DMS79 treated with DMSO at 0.1 percent for 48 hours (cell line): Measurements from ENCODE around the gene STK32A.

Source experiments
- DNase-seq: peaks from one replicate; lab custom pipeline; 2025; lab: John Stamatoyannopoulos, UW

The STK32A gene

DNA sequence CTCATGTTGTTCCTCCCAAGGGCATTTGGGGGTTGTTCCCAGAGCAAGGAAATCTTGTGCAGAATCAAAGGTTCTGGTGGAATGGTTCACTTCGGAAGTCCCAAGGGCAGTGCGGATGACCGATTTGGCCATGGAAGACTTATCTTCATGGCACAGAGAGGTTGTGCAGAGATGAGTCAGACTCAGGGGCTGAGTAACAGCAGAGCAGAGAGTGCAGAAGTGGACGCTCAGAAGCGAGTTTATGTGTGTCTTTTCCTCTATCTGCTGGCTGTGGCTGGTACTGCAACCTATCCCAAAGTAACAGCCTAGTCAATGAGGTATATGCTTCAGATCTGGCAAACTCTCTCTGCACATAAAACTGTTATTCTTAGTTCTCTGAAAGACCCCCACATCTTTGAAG lies 157.0 kb downstream of the STK32A start:
- DNase-seq: no peak

DNA sequence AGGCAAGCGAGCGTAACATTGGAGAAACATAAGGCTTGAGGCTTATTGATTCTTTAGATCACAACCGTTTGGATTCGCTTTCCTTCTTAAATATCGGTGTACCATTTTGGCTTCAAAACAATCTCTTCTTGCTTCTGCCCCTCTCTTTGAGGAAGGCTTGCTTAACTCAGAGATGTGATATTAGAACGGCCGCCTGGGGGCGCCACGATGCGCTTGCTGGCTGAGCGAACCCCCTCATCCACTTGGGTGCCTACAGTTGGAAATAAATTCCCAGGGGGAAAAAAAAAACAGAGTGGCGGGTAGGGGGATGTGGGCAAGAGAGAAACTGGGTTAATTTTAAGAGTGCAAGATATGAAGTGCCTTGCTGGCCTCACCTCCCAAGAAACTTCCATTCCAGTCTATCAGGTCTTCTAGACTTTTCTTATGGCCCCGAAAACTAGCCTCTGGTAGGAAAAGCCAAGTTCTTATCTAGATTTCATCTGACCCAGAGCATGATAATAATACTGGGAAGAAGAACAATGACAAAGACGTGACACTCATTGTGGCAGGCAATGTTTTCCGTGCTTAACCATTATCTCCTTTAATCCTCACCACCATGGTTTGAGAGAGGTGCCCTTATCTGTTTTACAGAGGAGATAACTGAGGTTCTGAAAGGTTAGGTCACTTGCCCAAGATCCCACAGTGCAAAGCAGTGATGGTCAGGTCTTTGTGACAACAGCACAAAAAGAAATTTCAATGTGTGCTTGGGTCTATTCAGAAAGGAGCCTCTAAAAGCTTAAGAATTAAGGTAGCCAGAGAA lies 159.2 kb downstream of the STK32A start:
- DNase-seq: no peak

DNA sequence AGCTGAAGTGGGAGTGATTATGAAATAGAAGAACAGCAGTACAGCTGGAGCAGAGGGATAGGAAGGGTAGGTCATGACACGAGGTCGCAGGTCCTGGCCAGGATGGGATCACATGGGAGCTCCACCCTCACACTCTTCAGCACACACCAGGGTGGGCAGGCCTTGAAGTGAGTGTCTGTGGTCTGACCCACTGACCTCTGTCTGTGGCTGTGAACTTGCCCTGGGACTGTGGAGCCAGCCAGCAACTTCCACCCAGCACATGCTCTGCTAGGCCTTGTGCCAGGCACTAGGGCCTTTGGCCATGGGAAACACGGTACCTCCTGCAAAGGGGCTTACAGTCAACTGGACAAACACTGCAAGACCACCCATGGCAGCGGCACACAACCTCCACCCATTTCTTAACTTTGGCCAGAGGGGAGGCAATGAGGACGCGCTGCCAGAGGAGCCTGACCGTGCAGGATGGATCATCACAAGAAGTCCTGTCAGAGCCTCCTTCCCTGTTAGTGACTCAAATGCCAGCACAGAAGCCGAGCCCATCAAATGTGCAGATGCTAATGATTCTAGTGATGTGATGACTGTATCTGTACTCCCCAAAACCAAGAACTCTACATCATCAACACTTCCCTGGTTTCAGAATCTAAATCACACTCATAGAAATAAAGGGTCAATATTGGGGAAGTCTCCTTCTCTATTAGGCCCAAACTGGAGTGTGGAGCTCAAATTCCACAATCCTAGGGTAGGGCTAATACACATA lies 161.4 kb downstream of the STK32A start:
- no peak for DNase-seq

DNA sequence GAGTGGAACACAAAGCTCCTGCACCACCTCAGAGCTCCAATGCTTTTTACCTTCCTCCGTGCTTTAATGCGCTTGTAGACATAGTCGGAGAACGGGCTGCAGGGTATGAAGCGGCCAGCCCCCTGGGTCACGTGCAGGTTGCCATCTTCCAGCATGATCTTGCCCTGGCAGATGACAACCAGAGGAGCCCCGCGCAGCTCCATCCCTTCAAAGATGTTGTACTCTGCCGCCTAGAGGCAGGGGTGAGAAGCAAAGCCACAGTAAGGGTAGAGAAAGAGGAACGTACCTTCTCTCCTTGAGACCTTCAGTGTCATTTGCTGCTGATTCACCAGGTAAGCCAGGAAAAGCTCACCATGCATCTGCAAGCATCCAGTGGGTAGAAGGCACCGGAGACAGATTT lies 162.8 kb downstream of the STK32A start:
- DNase-seq: no peak

DNA sequence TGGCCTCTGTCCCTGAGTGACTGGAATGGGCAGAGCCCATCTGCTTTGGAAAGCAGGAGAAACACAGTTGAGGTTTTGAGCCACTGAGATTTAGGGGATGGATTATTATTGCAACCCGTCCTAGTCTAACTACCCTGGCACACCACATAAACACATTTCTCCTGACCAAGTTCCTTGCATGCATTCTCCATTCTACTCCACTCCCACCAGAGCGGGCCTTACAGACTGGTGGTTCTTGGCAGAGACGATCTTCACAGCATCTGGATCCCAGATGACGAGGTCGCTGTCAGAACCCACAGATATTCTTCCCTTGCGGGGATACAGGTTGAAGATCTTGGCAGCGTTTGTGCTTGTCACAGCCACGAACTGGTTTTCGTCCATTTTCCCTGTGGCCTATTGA lies 164.0 kb downstream of the STK32A start:
- DNase-seq: no peak

DNA sequence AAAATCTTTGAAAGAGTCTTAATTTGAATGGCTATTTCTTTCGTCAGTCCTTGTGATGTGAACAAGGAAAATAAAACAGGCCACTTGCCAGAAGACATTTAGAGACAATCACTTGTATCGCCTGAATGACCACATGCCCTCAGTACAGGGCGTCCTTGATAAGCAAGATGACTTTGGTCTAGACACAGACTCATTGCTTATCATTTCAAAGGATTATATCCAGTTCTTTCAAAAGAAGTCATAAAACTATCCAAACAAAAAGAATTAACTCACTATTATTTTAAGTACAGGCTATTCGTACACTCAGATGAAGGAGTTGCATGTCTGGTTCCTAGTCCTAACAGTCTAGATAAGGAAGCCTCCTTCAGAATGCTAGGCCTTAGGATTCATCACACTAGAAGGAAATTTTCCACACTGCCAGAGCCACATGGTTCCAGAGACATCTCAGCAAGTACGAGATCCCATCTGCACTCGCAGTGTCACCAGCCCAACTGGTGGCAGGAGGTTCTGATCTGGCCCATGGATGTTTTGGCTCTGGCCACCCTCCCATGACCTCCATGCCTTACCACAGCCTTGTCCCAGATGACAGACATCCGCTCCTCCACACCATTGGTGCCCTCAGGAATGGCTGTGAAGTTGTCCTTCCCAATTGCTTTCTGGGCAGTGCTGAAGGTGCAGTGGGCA lies 165.4 kb downstream of the STK32A start:
- no peak for DNase-seq

DNA sequence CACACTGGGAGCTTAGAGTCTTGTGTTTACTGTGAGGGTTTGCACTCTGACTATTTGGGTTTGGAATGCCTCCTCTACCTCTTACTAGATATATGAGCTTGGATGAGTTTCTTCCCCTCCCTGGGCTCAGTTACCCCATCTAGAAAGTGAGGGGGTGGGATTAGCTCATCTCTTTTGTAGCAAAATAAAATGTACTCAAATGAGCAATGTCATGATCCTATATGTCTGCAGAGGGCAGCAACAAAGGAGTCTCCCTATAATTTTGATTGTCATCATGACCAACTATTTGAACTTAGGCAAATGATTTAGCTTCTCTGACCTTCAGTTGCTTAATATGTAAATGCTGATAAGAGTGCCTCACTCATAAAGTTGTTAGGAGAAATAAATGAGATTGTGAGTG lies 166.1 kb downstream of the STK32A start:
- DNase-seq: no peak

DNA sequence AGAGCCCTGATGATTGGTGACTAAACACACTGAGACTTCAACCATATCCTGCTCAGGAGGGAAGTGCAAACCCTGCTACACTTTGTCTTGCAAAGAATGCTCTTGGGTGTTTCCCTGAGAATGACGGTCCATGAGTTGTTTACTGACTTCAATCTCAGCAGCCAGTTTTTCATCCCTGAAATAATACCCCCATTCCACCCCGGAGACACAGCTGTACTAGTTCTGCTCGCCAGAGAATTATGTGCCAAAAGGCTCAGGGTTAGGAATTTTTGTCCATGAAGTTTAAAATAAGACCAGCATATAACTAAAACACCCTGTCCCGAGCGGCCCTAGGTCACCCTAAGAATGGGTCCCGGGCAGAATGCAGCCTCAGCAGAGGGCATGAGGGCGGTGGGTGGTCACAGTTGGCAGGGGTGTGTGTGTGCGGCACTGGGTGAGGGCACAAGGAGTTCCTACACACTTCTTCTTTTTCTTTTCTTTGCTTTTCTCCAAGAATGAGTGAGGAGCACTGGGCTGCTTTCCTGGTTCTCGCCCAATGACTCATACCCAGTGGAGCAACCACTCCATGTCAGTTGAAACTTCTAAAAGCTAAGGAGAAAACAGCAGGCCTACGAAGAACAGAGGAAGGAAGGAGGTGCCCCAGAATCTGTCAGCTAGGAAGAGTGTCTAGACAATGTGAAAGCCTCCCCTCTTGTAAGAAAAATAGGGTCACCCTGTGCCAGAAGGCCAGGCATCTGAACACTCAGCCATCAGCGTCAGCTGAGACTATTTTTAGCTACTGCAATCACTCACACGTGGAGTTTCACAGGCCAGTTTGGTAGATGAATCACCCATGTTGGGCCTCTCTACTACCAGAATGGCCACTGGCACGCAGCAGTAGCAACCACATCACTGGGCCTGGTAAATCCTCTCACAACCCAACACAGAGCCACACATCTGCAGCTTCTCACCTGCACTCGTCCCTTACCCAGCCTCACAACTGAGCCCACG lies 169.1 kb downstream of the STK32A start:
- no peak for DNase-seq

DNA sequence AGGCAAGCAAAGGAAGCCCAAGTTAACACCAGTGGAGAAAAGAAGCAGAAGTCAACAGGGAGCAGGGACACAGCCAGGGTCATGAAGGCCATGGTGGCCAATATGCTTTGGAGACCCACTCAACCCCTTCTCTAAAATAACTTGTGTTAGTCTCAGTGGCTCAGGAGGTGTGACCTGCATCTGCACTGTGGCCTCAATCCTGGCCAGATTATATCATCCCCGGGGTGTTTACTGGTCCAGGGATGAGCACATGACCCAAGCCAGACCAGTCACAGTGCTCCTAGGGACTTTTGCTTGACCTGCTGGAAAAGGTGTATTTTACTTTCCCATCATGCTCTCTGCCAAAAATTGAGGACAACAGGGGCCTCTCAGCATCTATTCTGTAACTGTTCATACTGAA lies 169.9 kb downstream of the STK32A start:
- DNase-seq: no peak

DNA sequence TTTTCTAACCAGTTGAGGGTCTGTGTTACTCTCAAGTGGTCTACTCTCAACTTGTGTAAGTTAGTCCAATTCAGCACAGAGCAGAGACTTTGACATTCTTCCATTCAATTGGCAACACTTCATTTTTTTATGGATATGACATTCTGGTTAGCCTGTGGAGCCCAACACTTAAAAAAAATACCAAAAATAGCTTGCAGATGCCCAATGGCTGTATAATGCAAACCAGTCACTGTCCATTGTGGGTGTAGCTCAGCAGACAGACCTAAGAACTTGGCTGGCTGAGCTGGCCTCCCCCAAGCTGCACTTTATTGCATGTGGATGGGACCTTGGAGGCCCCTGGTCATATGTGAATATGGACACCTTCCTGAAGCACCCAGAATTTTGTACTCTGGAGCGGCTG lies 171.8 kb downstream of the STK32A start:
- no peak for DNase-seq

DNA sequence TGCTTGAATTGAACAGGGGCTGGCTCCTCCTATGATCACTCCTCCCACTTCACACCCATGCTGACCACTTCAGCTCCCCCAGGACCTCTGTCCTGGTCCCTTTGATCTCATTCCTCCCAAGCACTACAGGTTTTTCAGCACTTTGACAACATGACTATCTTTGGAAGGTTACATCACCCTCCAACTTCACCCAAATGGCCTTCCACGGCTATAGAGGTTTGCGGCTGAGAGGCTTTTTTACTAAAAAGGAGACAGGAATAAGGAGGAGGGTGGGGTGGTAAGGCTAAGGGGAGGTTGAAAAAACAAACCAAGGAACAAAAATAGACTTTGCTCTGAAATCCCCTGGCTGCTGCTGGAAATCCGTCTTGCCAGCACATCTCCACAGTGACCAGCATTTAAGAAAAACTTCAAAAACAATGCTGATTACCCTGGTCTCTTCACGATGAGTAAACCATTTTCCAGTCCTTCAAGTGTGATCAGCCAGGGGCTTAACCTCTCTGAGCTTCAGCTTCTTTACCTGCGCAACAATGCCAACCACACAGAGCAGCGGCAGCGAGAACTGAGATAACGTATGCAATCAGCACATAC lies 172.4 kb downstream of the STK32A start:
- no peak for DNase-seq

DNA sequence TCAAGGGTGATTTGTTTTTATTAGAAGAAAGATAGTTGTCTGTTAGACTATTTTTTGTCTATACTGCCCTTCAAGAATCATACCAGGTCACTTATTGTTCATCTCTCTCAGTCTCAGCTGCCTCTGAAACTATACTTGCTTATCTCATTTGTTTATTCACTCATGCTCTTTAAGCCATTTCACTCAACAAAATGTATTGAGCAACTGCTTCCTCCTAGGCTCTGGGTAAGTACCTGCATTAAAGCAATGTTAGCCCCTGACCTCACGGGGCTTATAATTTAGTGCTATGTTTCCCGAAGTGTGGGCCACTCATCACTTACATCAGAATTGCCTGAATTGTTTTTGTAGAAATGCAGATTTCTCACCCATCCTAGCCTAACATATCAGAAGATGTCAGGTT lies 174.2 kb downstream of the STK32A start:
- no peak for DNase-seq

DNA sequence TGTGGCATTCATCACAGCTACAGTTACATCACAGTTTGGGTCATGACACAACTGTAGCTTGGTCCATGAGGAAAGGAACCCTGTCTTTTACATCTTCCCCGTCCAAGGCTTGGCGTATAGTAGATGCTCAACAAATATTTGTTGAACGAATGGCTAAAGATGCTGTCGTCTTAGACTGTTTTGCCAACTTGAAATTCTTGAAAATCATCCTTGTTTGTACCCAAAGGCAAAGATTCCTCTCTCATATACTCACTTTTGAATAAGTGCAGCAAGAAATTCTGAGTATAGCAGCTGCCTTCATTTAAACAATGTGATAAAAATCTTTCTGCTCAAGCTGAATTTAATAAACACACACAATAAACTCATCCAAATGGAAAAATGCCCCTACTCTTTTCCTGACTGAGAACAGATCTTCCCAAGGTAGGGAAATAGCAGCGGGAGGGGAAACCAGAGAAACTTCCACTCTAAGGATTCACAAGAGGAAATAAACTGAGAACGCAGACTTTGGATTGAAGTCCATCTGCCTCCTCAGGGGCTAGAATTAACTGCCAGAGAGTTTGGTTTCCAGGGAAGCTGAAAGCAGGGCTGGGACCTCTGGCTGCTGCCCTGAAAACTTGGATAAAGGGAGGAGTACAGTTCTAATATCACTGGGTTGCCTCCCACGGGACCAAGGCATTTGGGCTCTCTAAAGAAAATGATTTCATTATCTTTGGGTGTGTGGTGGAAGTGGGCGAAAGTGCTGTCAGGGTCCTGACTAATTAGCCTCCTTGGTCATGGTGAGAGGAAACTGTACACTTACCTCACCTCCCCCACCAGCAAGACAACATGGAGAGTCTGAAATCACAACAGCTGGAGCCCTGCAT lies 175.9 kb downstream of the STK32A start:
- no peak for DNase-seq

DNA sequence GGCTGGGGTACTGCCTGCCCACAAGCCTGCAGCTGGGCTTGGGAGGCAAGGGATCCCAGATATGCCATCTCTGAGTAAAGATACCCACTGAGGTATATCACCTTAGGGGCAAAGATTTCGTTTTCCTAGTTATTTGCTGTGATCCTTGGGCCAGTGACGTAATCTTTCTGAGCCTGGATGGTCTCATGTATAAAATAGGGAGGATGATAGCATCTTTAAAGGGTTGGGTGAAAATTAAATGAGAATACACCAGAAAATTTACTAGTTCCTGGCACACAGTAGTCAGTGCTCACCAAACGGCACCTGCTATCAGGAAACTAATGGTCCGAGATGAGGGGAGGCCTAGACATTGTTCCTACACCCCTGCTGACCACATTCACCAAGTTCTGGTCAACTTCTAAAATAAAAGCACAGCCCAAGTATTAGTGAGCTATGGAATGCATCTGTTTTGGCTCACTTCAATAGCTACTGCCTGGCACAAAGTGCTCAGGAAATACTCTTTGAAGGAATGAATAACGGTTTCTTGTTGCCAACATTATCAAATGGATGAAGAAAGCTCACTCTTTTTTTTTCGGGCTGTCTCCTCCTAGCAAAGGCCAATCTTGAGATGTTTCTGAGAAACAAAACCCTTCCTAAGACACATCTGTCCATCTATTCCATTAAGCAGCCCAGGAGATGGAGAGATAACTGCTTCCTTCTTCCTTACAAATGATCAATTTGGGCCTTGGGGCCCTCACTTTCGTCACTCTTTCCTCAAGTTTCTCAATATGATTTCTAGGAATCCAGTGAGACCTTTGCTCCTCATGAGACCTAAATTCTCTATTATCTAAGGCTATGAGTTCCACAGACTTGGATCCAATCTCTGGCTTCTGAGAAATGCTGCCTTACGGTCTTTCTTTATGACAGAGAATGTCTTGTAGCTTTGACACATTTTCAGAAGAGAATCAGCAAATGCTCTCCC lies 176.8 kb downstream of the STK32A start:
- DNase-seq: no peak

DNA sequence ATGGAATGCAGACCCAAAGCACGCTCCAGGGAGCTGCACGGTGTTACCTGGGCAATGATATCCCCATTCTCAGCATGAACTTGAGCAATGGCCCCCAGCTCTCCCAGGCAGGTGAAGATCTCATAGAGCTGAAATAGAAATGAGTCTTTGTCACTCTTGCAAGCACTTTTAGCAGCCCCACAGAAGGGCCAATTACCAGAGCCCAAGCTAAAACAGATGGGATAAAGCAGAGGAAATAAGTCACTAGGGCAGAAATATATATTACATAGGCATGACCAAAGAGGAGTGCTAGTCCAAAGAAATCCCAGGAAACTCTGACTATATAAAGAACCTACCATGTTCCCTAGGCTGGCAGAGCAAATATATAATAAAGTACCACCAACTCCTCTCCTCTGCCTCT lies 177.7 kb downstream of the STK32A start:
- no peak for DNase-seq

DNA sequence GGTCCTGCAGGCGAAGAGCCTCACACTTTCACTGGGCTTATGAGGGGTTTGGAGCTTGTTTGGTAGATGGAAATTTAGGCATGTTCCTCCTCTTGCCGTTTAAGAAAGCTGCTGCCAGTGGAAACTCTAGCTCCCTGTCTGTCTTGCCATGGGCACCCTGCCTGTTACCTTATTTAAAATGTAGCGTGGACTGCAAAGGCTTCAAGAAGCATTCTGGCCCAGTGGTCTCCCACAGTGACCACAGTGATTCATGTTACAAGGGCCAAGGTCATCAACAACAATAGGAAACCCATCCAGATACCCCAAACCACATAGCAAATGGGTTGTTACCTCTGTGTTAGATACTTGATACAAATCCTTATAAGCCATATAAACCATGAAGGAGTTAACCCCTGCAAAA lies 178.4 kb downstream of the STK32A start:
- no peak for DNase-seq

DNA sequence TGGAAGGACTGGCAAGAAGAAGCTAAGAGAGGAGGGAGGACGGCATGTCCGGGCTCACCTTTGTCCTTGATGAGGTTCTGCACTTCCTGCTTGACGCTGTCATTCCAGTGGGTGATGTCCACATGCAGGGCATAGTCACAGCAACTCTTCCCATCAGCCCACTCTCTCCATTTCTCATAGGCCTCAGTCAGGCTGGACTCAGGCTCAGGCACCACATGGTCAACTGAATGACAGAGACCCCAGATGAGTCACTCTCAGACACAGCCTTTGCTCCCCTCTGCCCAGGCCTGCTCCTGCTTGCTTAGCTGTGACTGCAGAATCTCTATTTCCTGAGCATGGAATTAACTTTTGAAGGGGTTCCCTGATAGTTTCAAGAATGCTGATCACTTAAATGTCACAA lies 180.8 kb downstream of the STK32A start:
- no peak for DNase-seq

DNA sequence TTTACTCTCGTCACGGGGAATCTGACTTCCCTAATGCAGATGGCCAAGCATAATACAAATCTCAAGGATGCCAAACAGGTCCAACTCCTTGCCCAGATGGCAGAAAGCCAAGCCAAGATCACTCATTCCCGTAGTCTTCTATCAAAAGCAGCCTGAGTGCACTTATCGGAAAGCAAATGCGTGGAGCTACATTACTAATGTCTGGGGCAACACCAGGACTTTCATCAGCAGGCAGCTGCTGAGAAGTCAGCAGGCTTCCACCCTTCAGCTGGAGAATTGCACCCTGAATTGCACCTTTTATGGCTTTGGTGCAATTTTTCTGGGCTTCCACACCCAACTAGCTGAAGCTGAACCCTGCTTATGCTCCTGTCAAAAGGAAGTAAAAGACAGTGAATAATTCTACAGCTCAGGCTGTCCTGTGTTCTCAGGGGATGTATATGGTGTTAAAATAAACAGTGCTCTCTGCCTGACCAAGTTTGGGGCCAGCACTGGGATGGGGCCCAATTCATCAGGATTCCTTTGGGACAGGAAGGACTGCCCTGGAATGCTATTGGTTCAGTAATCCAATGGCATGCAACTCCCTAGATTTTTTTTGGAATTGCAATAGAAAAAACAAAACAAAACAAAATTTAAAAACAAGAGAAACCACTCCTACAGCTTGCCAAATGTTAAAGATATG lies 182.4 kb downstream of the STK32A start:
- peak; percentile 94 for DNase-seq

DNA sequence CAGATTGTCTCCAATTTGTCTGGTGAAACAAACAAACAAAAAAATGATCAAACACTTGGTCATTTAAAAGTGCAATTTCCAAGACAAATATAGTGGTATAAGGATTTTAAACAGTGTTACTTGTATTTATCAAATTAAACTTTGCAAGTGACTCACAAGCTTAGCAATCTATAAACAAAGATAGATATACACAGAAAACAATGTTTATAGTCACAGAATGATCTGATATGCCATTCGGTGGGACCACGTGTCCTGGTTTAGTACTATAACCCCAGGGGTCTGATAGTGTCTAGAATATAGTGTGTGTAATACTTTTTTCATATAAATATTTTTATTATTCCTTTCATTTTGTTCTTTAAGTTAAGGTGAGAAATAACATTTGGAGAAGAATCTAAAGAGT lies 183.8 kb downstream of the STK32A start:
- DNase-seq: no peak
